Astrocyte (in vitro differentiated cells and primary cell): Measurements from ENCODE around the gene LPXN. TPM values are rescaled to one million over a fixed set of nuclear protein-coding genes. Genes with fewer than 3 reads are reported as not detected.
A peak's percentile ranks its signal among the peaks of the same experiment; 100 is the strongest.

Source experiments
- DNase-seq: peaks from one replicate; pipeline ENCODE4 v3.0.0-alpha.2; 2010; ENCODE audit warnings: low read depth
- FAIRE-seq: peaks from 2 replicates; lab custom pipeline; 2011; peaks lifted over from hg19 to GRCh38; lab: Jason Lieb, UNC
- H2AFZ ChIP-seq: 2 replicates; pipeline ENCODE4 v1.6.0; 2012; ENCODE audit warnings: low read depth, low read length, inconsistent platforms
- H3K27ac ChIP-seq: 2 replicates; pipeline ENCODE4 v1.5.1; 2011; ENCODE audit warnings: low read depth, low read length, inconsistent platforms
- H3K27me3 ChIP-seq: 2 replicates; pipeline ENCODE4 v1.6.0; 2011; ENCODE audit warnings: low read length, inconsistent platforms; ENCODE audit not compliant: insufficient read depth
- H3K36me3 ChIP-seq: 2 replicates; pipeline ENCODE4 v1.5.1; 2011; ENCODE audit warnings: low read length, inconsistent platforms; ENCODE audit not compliant: insufficient read depth
- H3K4me1 ChIP-seq: 2 replicates; pipeline ENCODE4 v1.5.1; 2011; ENCODE audit warnings: low read length, inconsistent platforms; ENCODE audit not compliant: insufficient read depth
- H3K4me2 ChIP-seq: 2 replicates; pipeline ENCODE4 v1.6.0; 2012; ENCODE audit warnings: low read length, inconsistent platforms
- H3K4me3 ChIP-seq: 2 replicates; pipeline ENCODE4 v1.5.1; 2011; ENCODE audit warnings: low read depth, mild to moderate bottlenecking, low read length, inconsistent platforms; ENCODE audit not compliant: insufficient read depth
- H3K79me2 ChIP-seq: 2 replicates; pipeline ENCODE4 v1.6.0; 2012; ENCODE audit warnings: mild to moderate bottlenecking, low read length, inconsistent platforms; ENCODE audit not compliant: insufficient read depth
- H3K9ac ChIP-seq: 2 replicates; pipeline ENCODE4 v1.6.0; 2012; ENCODE audit warnings: mild to moderate bottlenecking, low read length, inconsistent platforms
- H3K9me3 ChIP-seq: 2 replicates; pipeline ENCODE4 v1.5.1; 2012; ENCODE audit warnings: low read depth, mild to moderate bottlenecking, low read length, inconsistent platforms; ENCODE audit not compliant: insufficient read depth
- H4K20me1 ChIP-seq: 2 replicates; pipeline ENCODE4 v1.6.0; 2012; ENCODE audit warnings: low read length, inconsistent platforms; ENCODE audit not compliant: insufficient read depth
- H3K27ac Mint-ChIP-seq: one replicate; pipeline ENCODE4 v1.8.0; 2021; ENCODE audit warnings: mild to moderate bottlenecking, mixed read lengths; ENCODE audit not compliant: unreplicated experiment
- H3K27me3 Mint-ChIP-seq: one replicate; pipeline ENCODE4 v1.8.0; 2021; ENCODE audit warnings: low read depth, mixed read lengths; ENCODE audit not compliant: unreplicated experiment
- H3K36me3 Mint-ChIP-seq: one replicate; pipeline ENCODE4 v1.8.0; 2021; ENCODE audit warnings: low read depth, mixed read lengths; ENCODE audit not compliant: unreplicated experiment
- H3K4me1 Mint-ChIP-seq: one replicate; pipeline ENCODE4 v1.8.0; 2021; ENCODE audit warnings: low read depth, mixed read lengths; ENCODE audit not compliant: unreplicated experiment
- H3K4me3 Mint-ChIP-seq: one replicate; pipeline ENCODE4 v1.8.0; 2021; ENCODE audit warnings: mild to moderate bottlenecking, moderate library complexity, mixed read lengths; ENCODE audit not compliant: unreplicated experiment
- H3K9me3 Mint-ChIP-seq: one replicate; pipeline ENCODE4 v1.8.0; 2021; ENCODE audit warnings: mild to moderate bottlenecking, mixed read lengths; ENCODE audit not compliant: unreplicated experiment
- CTCF ChIP-seq: IDR thresholded peaks from 2 replicates; pipeline ENCODE4 v1.5.1; 2011; ENCODE audit warnings: low read depth, mild to moderate bottlenecking, inconsistent platforms, low read length, moderate library complexity; ENCODE audit not compliant: insufficient read depth
- EZH2 ChIP-seq: IDR thresholded peaks from 2 replicates; pipeline ENCODE4 v1.6.1; 2012; ENCODE audit warnings: mild to moderate bottlenecking, low read length, inconsistent platforms; ENCODE audit not compliant: insufficient read depth
- total RNA-seq: library from RNA; stranded (reverse); gene quantifications from 2 replicates; pipeline ENCODE4 v1.2.1, GENCODE V29; 2021

Gene LPXN
- total RNA-seq, 1 donor from 2014 or later = 3.7 TPM

GRCh38 chr11:58615559-58615958 is 39.9 kb upstream of the LPXN start:
- Histone ChIP-seq H3K9me3 (no peaks in the 10 kb centered on the region), H3K4me3 (no peak overlapping the region), H3K4me1 (no peaks in the 10 kb centered on the region), H4K20me1 (peaks cover 27% of the 10 kb centered on the region), H3K27me3 (no peaks in the 10 kb centered on the region), H3K36me3 (peaks cover 59% of the 10 kb centered on the region), H2AFZ (no peak overlapping the region), H3K4me2 (no peak overlapping the region), H3K9ac (no peak overlapping the region), H3K27ac (no peak overlapping the region), H3K79me2 (no peaks in the 10 kb centered on the region)
- Mint-ChIP-seq H3K36me3 (peaks cover 13% of the 10 kb centered on the region), H3K4me1 (peaks cover 17% of the 10 kb centered on the region), H3K27me3 (no peaks in the 10 kb centered on the region), H3K4me3 (no peak overlapping the region), H3K27ac (peak overlapping the region; percentile 73), H3K9me3 (no peaks in the 10 kb centered on the region)
- TF ChIP-seq CTCF (no peak), EZH2 (no peak)
- DNase-seq (no peak), FAIRE-seq (no peak)

- Mint-ChIP-seq H3K36me3 (peaks cover 13% of the 10 kb centered on the region), H3K4me3 (no peak overlapping the region), H3K27ac (no peak overlapping the region), H3K27me3 (no peaks in the 10 kb centered on the region), H3K4me1 (peaks cover 8% of the 10 kb centered on the region), H3K9me3 (no peaks in the 10 kb centered on the region)
- FAIRE-seq (no peak), DNase-seq (no peak)
- H3K79me2 ChIP-seq = peaks cover 12% of the 10 kb centered on the region
- H3K27me3 ChIP-seq = no peaks in the 10 kb centered on the region
- no peak overlapping the region for H3K9ac ChIP-seq
- no peak overlapping the region for H3K4me2 ChIP-seq
- peaks cover 39% of the 10 kb centered on the region for H4K20me1 ChIP-seq
- no peaks in the 10 kb centered on the region for H3K4me1 ChIP-seq
- H3K4me3 ChIP-seq = no peak overlapping the region
- no peaks in the 10 kb centered on the region for H3K9me3 ChIP-seq
- TF ChIP-seq CTCF (no peak), EZH2 (no peak)
- peaks cover 62% of the 10 kb centered on the region for H3K36me3 ChIP-seq
- no peak overlapping the region for H2AFZ ChIP-seq
- H3K27ac ChIP-seq = no peak overlapping the region
Measured at GRCh38 chr11:58613228-58613627, 37.6 kb upstream of the LPXN start.

- FAIRE-seq = no peak
- H3K36me3 ChIP-seq = peaks cover 45% of the 10 kb centered on the region
- DNase-seq = no peak
- no peaks in the 10 kb centered on the region for H3K27me3 Mint-ChIP-seq
- no peaks in the 10 kb centered on the region for H3K4me1 ChIP-seq
- H4K20me1 ChIP-seq = peaks cover 49% of the 10 kb centered on the region
- H3K27ac ChIP-seq = no peak overlapping the region
- no peaks in the 10 kb centered on the region for H3K4me1 Mint-ChIP-seq
- no peaks in the 10 kb centered on the region for H3K9me3 Mint-ChIP-seq
- peaks cover 48% of the 10 kb centered on the region for H3K79me2 ChIP-seq
- no peak overlapping the region for H3K4me3 ChIP-seq
- H3K36me3 Mint-ChIP-seq = peaks cover 9% of the 10 kb centered on the region
- no peak overlapping the region for H2AFZ ChIP-seq
- no peak overlapping the region for H3K27ac Mint-ChIP-seq
- H3K4me3 Mint-ChIP-seq = no peak overlapping the region
- no peak for TF ChIP-seq CTCF
- TF ChIP-seq EZH2 = no peak
- no peaks in the 10 kb centered on the region for H3K27me3 ChIP-seq
- no peak overlapping the region for H3K9ac ChIP-seq
- no peaks in the 10 kb centered on the region for H3K9me3 ChIP-seq
- no peak overlapping the region for H3K4me2 ChIP-seq
Measured at GRCh38 chr11:58609723-58610122, 34.1 kb upstream of the LPXN start.
